ENCODE measurements around the gene PRXL2C. TPM values are rescaled to one million over a fixed set of nuclear protein-coding genes. Genes with fewer than 3 reads are reported as not detected.

PRXL2C gene
- total and polyA plus RNA-seq, 5 donors from 2014 or later, result 7.5 to 20.9 (median 9.8) TPM

GRCh38 chr9:96603305-96604003, 51.7 kb downstream of the PRXL2C start:
- Mint-ChIP-seq H3K4me1 (no peaks in the 10 kb centered on the region), H3K4me3 (no peak overlapping the region), H3K9me3 (no peaks in the 10 kb centered on the region), H3K27ac (no peak overlapping the region), H3K27me3 (peaks cover 11% of the 10 kb centered on the region), H3K36me3 (no peaks in the 10 kb centered on the region)
- DNase-seq (no peak), ATAC-seq (ENCODE audit: low read depth in 2 of 2) (no peak)
- H3K27ac ChIP-seq (ENCODE audit: insufficient read depth, low read length, poor library complexity, severe bottlenecking), result no peak overlapping the region
- no peaks in the 10 kb centered on the region for H3K9me3 ChIP-seq (ENCODE audit: control insufficient read depth in 2 of 2, low read length in 2 of 2)
- no peaks in the 10 kb centered on the region for H3K27me3 ChIP-seq (ENCODE audit: control insufficient read depth, insufficient read depth, low read length)
- H3K4me1 ChIP-seq (ENCODE audit: control insufficient read depth, insufficient read depth, low read length, poor library complexity, severe bottlenecking), result no peaks in the 10 kb centered on the region
- H3K36me3 ChIP-seq (ENCODE audit: control insufficient read depth, insufficient read depth, low read length), result no peaks in the 10 kb centered on the region
- no peak overlapping the region for H3K4me3 ChIP-seq (ENCODE audit: low read depth, low read length)

- Histone ChIP-seq H3K9me3 (ENCODE audit: control insufficient read depth in 2 of 2, low read length in 2 of 2) (no peaks in the 10 kb centered on the region), H3K4me1 (ENCODE audit: control insufficient read depth, insufficient read depth, low read length, poor library complexity, severe bottlenecking) (no peaks in the 10 kb centered on the region), H3K4me3 (ENCODE audit: low read depth, low read length) (no peak overlapping the region), H3K27ac (ENCODE audit: insufficient read depth, low read length, poor library complexity, severe bottlenecking) (no peak overlapping the region), H3K36me3 (ENCODE audit: control insufficient read depth, insufficient read depth, low read length) (no peaks in the 10 kb centered on the region), H3K27me3 (ENCODE audit: control insufficient read depth, insufficient read depth, low read length) (peaks cover 2% of the 10 kb centered on the region)
- Mint-ChIP-seq H3K9me3 (peaks cover 0 to 3% (median 0%) of the 10 kb centered on the region in 7 donors), H3K27ac (no peak overlapping the region), H3K4me1 (no peaks in the 10 kb centered on the region), H3K27me3 (peaks cover 11% of the 10 kb centered on the region), H3K36me3 (no peaks in the 10 kb centered on the region), H3K4me3 (no peak overlapping the region)
- DNase-seq (no peak), ATAC-seq (ENCODE audit: low read depth in 2 of 2) (no peak)
These were observed 55.8 kb downstream of the PRXL2C start for GRCh38 chr9:96599298-96599697.

DNA sequence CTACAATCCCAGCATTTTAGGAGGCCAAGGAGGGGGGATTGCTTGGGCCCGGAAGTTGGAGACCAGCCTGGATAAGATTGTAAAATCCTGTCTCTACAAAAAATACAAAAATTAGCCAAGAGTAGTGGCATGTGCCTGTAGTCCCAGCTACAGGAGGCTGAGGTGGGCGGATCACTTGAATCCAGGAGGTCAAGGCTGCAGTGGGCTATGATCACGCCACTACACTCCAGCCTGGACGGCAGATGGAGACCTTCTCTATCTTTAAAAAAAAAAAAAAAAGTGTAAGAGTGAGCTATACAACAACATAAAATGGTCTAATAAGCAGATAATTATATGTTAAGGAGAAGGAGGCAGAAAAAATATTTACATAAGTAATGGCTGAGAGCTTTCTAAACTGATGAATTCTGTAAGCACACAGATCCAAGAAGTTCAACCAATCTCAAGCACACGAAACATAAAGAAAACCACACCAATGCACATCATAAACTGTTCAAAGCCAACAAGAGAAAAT, 58.5 kb downstream of the PRXL2C start:
- no peaks in the 10 kb centered on the region for H3K9me3 ChIP-seq (ENCODE audit: control insufficient read depth in 2 of 2, low read length in 2 of 2)
- no peak overlapping the region for H3K27ac Mint-ChIP-seq
- no peak overlapping the region for H3K4me3 ChIP-seq (ENCODE audit: low read depth, low read length)
- H3K36me3 ChIP-seq (ENCODE audit: control insufficient read depth, insufficient read depth, low read length), result no peaks in the 10 kb centered on the region
- no peaks in the 10 kb centered on the region for H3K4me1 Mint-ChIP-seq
- no peaks in the 10 kb centered on the region for H3K4me1 ChIP-seq (ENCODE audit: control insufficient read depth, insufficient read depth, low read length, poor library complexity, severe bottlenecking)
- DNase-seq (no peak), ATAC-seq (ENCODE audit: low read depth in 2 of 2) (no peak)
- no peak overlapping the region for H3K4me3 Mint-ChIP-seq
- no peak overlapping the region for H3K27ac ChIP-seq (ENCODE audit: insufficient read depth, low read length, poor library complexity, severe bottlenecking)
- no peaks in the 10 kb centered on the region for H3K36me3 Mint-ChIP-seq
- H3K27me3 Mint-ChIP-seq, result peaks cover 15% of the 10 kb centered on the region
- H3K9me3 Mint-ChIP-seq, result peaks cover 0 to 3% (median 1%) of the 10 kb centered on the region in 7 donors
- H3K27me3 ChIP-seq (ENCODE audit: control insufficient read depth, insufficient read depth, low read length), result peaks cover 2% of the 10 kb centered on the region

Other genes starting within 250 kb of the PRXL2C start
- 8.8 TPM for gene ZNF367, start 236.9 kb downstream of the PRXL2C start, total RNA-seq
- gene ZNF367, start 236.9 kb downstream of the PRXL2C start, polyA plus RNA-seq, result 1 to 10 TPM; 1.1 to 1.6 (median 1.4) TPM
- 21.5 TPM for gene HABP4, start 205.1 kb downstream of the PRXL2C start, total RNA-seq
- gene HABP4, start 205.1 kb downstream of the PRXL2C start, polyA plus RNA-seq, result 10 to 100 TPM; 19.8 to 25.5 (median 21.0) TPM
- gene CDC14B, start 35.5 kb downstream of the PRXL2C start, total RNA-seq, result 7.1 TPM
- gene CDC14B, start 35.5 kb downstream of the PRXL2C start, polyA plus RNA-seq, result 10 to 100 TPM in 2 of 4 donors, 1 to 10 TPM in 2; 7.4 to 17.7 (median 10.1) TPM
- 13.1 TPM for gene ZNF510, start 122.8 kb upstream of the PRXL2C start, total RNA-seq
- 1 to 10 TPM; 6.0 to 9.5 (median 7.2) TPM for gene ZNF510, start 122.8 kb upstream of the PRXL2C start, polyA plus RNA-seq
- gene ZNF782, start 199.2 kb upstream of the PRXL2C start, total RNA-seq, result 6.8 TPM
- gene ZNF782, start 199.2 kb upstream of the PRXL2C start, polyA plus RNA-seq, result 1 to 10 TPM; 1.6 to 2.8 (median 2.2) TPM